Measurements from ENCODE around the gene MAP2K5. TPM values are rescaled to one million over a fixed set of nuclear protein-coding genes. Genes with fewer than 3 reads are reported as not detected.

MAP2K5 gene
- total and polyA plus RNA-seq, 9 of the 15 experiments (the other 6 are each of a cell fraction or from before 2014, with no cell fraction given), result 0.41 to 16.5 (median 7.5) TPM

DNA sequence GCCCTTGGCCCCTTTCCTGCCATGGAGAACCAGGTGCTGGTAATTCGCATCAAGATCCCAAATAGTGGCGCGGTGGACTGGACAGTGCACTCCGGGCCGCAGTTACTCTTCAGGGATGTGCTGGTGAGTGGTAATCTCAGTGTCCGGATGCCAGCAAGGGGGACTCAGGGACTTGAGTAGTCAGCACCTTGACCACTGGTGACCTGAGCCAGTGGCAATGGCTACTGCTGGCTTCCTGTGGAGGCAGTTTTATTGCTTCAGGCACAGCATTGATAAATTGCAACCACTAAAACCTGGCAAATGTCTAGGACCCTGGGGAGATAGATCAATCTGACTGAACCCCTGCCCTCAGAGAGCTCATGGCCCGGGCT lies 830 bp downstream of the MAP2K5 start (continued):
- TF ChIP-seq NFIC (IDR thresholded peaks at IDR 0.05) (peak; percentile 14; the same call in 1 of the 2 replicates), YY1 (IDR thresholded peaks at IDR 0.05; ENCODE audit: borderline replicate concordance in 1 of 3, control insufficient read depth in 1 of 3, extremely low read depth in 1 of 3, insufficient read depth in 3 of 3, insufficient read length in 1 of 3, insufficient replicate concordance in 2 of 3, low read depth in 1 of 3, low read length in 2 of 3) (peak in 1 of 3 experiments; percentile 68), ZFX (CRISPR knock-in tag; IDR thresholded peaks at IDR 0.05) (no peak; the same call in 1 of the 2 replicates), AFF1 (IDR thresholded peaks at IDR 0.05; ENCODE audit: low read depth in 1 of 2, partially characterized antibody in 2 of 2) (no peak), NFXL1 (CRISPR knock-in tag; IDR thresholded peaks at IDR 0.05) (no peak), TCF7L2 (IDR thresholded peaks at IDR 0.05; ENCODE audit: low read depth, low read length) (no peak), PCBP2 (IDR thresholded peaks at IDR 0.05; ENCODE audit: low read depth, low read length, poor library complexity, severe bottlenecking) (no peak), ZBTB17 (CRISPR knock-in tag; IDR thresholded peaks at IDR 0.05) (no peak), ZSCAN32 (CRISPR knock-in tag; IDR thresholded peaks at IDR 0.05) (no peak), CHAMP1 (IDR thresholded peaks at IDR 0.05) (no peak), TEAD1 (CRISPR knock-in tag; IDR thresholded peaks at IDR 0.05) (no peak), DDX20 (tag; IDR thresholded peaks at IDR 0.05; ENCODE audit: low read depth) (no peak), ZNF668 (CRISPR knock-in tag; IDR thresholded peaks at IDR 0.05) (no peak), ZNF830 (CRISPR knock-in tag; IDR thresholded peaks at IDR 0.05) (no peak), ETV1 (tag; conservative IDR thresholded peaks at IDR 0.05; ENCODE audit: low read depth) (peak; percentile 34; the same call in 1 of the 2 replicates)
- TF ChIP-seq, protein P1, sequence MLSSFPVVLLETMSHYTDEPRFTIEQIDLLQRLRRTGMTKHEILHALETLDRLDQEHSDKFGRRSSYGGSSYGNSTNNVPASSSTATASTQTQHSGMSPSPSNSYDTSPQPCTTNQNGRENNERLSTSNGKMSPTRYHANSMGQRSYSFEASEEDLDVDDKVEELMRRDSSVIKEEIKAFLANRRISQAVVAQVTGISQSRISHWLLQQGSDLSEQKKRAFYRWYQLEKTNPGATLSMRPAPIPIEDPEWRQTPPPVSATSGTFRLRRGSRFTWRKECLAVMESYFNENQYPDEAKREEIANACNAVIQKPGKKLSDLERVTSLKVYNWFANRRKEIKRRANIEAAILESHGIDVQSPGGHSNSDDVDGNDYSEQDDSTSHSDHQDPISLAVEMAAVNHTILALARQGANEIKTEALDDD (IDR thresholded peaks at IDR 0.05), result peak; percentile 84
- TF ChIP-seq, protein P2, sequence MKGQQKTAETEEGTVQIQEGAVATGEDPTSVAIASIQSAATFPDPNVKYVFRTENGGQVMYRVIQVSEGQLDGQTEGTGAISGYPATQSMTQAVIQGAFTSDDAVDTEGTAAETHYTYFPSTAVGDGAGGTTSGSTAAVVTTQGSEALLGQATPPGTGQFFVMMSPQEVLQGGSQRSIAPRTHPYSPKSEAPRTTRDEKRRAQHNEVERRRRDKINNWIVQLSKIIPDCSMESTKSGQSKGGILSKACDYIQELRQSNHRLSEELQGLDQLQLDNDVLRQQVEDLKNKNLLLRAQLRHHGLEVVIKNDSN (CRISPR knock-in tag; IDR thresholded peaks at IDR 0.05), result 0 out of 2 replicates have a peak, but pooled peaks have one; percentile 7
- TF ChIP-seq, protein P3, sequence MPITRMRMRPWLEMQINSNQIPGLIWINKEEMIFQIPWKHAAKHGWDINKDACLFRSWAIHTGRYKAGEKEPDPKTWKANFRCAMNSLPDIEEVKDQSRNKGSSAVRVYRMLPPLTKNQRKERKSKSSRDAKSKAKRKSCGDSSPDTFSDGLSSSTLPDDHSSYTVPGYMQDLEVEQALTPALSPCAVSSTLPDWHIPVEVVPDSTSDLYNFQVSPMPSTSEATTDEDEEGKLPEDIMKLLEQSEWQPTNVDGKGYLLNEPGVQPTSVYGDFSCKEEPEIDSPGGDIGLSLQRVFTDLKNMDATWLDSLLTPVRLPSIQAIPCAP (CRISPR knock-in tag; IDR thresholded peaks at IDR 0.05; ENCODE audit: borderline replicate concordance), result no peak
